DND-41 (cell line): ENCODE results near the gene CLDN2.

Source experiments
- ATAC-seq: fragments of 200-7000 bp; cut with Tn5 transposase; 3 replicates; pipeline ENCODE4 v1.9.1; 2021; ENCODE audit warnings: low read depth; ENCODE audit not compliant: insufficient read depth
- DNase-seq: peaks from one replicate; pipeline ENCODE4 v3.0.0-alpha.2; 2020
- H2AFZ ChIP-seq: 2 replicates; pipeline ENCODE4 v1.6.0; 2012; ENCODE audit warnings: low read depth, low read length
- H3K27ac ChIP-seq: 2 replicates; pipeline ENCODE4 v1.5.1; 2012; ENCODE audit warnings: low read length, inconsistent platforms
- H3K27me3 ChIP-seq: fragments of 200-600 bp; sonication (generic); 2 replicates; pipeline ENCODE4 v1.6.0; 2012; ENCODE audit warnings: low read length, mild to moderate bottlenecking, inconsistent platforms; ENCODE audit not compliant: insufficient read depth, poor library complexity
- H3K36me3 ChIP-seq: 2 replicates; pipeline ENCODE4 v1.5.1; 2012; ENCODE audit warnings: low read length, inconsistent platforms; ENCODE audit not compliant: insufficient read depth
- H3K4me1 ChIP-seq: 2 replicates; pipeline ENCODE4 v1.5.1; 2012; ENCODE audit warnings: mild to moderate bottlenecking, low read length; ENCODE audit not compliant: insufficient read depth
- H3K4me2 ChIP-seq: 2 replicates; pipeline ENCODE4 v1.6.0; 2012; ENCODE audit warnings: mild to moderate bottlenecking, moderate library complexity, low read length, inconsistent platforms; ENCODE audit not compliant: insufficient read depth
- H3K4me3 ChIP-seq, 2 experiments: fragments of 200-600 bp in 1 of 2; shearing (Covaris generic) in 1 of 2; 2 replicates each; pipeline ENCODE4 v1.5.1; 2012 to 2016; ENCODE audit warnings: inconsistent platforms in 2 of 2, low read length in 2 of 2, mild to moderate bottlenecking in 2 of 2, low read depth in 1 of 2, moderate library complexity in 1 of 2
- H3K79me2 ChIP-seq: 2 replicates; pipeline ENCODE4 v1.6.0; 2012; ENCODE audit warnings: low read length, inconsistent platforms; ENCODE audit not compliant: insufficient read depth
- H3K9ac ChIP-seq: 2 replicates; pipeline ENCODE4 v1.6.0; 2012; ENCODE audit warnings: low read depth, mild to moderate bottlenecking, inconsistent platforms, low read length, moderate library complexity
- H3K9me3 ChIP-seq: 2 replicates; pipeline ENCODE4 v1.5.1; 2012; ENCODE audit warnings: low read length, moderate library complexity, mild to moderate bottlenecking, inconsistent platforms; ENCODE audit not compliant: insufficient read depth, severe bottlenecking
- H4K20me1 ChIP-seq: 2 replicates; pipeline ENCODE4 v1.6.0; 2012; ENCODE audit warnings: low read length; ENCODE audit not compliant: insufficient read depth
- CTCF ChIP-seq: IDR thresholded peaks from 2 replicates; pipeline ENCODE4 v1.5.1; 2012; ENCODE audit warnings: borderline replicate concordance, low read length, moderate library complexity, mild to moderate bottlenecking; ENCODE audit not compliant: poor library complexity, severe bottlenecking; ENCODE audit errors: extremely low read depth
- EZH2 ChIP-seq: IDR thresholded peaks from 3 replicates; pipeline ENCODE4 v1.6.1; 2012; ENCODE audit warnings: borderline replicate concordance, low read depth, mild to moderate bottlenecking, moderate library complexity, low read length, inconsistent platforms; ENCODE audit not compliant: severe bottlenecking

The CLDN2 gene

GRCh38 chrX:106889468-106889867, 30.7 kb upstream of the CLDN2 start:
- H3K9ac ChIP-seq: no peak overlapping the region
- no peaks in the 10 kb centered on the region for H3K4me1 ChIP-seq
- no peaks in the 10 kb centered on the region for H3K9me3 ChIP-seq
- H3K79me2 ChIP-seq: no peaks in the 10 kb centered on the region
- H3K4me3 ChIP-seq: no peak overlapping the region
- DNase-seq (no peak), ATAC-seq (no peak)
- no peak overlapping the region for H3K27ac ChIP-seq
- H3K27me3 ChIP-seq: no peaks in the 10 kb centered on the region
- H3K36me3 ChIP-seq: no peaks in the 10 kb centered on the region
- H4K20me1 ChIP-seq: no peaks in the 10 kb centered on the region
- no peak for TF ChIP-seq EZH2
- TF ChIP-seq CTCF: no peak
- no peak overlapping the region for H2AFZ ChIP-seq
- H3K4me2 ChIP-seq: no peak overlapping the region

DNA sequence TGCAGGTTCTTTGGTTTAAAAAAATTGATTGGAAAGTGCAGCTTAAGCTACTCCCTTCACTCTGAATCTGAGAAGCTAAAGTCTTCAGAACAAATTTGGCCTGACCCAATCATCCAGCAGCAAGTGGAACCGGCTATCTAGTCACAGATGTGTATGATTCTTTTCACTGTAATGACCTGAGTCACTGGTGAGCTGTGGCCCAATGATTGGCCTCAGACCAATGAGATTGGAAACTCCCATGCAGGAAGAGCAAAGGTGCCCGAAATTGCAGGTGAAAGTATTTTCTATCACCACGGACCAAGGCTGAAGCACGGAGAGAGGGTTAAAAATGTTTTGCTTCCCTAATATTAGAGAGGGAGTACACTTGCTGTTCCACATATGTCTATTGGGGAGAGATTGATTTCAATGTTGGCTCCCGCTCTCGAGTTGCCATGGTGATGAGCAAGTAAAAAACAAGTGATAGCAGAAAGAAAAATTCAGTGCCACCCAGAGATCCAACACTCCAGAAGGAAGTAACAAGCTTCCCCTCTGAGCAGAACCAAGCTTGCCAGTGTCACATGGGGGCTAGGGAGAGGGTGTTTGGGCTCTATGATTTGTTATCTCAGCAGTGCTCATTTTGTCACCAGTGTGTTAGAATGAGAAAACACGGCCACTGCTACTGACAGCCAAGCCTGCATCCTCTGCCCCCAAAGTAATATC, 28.3 kb upstream of the CLDN2 start:
- DNase-seq (no peak), ATAC-seq (no peak)
- TF ChIP-seq EZH2: no peak
- no peak for TF ChIP-seq CTCF
- H3K9me3 ChIP-seq: no peaks in the 10 kb centered on the region
- H3K79me2 ChIP-seq: no peaks in the 10 kb centered on the region
- H3K4me3 ChIP-seq: no peak overlapping the region
- no peak overlapping the region for H2AFZ ChIP-seq
- no peaks in the 10 kb centered on the region for H3K27me3 ChIP-seq
- H4K20me1 ChIP-seq: no peaks in the 10 kb centered on the region
- no peaks in the 10 kb centered on the region for H3K36me3 ChIP-seq
- no peak overlapping the region for H3K9ac ChIP-seq
- H3K4me2 ChIP-seq: no peak overlapping the region
- no peak overlapping the region for H3K27ac ChIP-seq
- no peaks in the 10 kb centered on the region for H3K4me1 ChIP-seq

- TF ChIP-seq CTCF (peak; percentile 75), EZH2 (no peak)
- Histone ChIP-seq H3K79me2 (no peaks in the 10 kb centered on the region), H3K9me3 (no peaks in the 10 kb centered on the region), H3K36me3 (no peaks in the 10 kb centered on the region), H3K4me2 (no peak overlapping the region), H3K9ac (no peak overlapping the region), H4K20me1 (no peaks in the 10 kb centered on the region), H3K27ac (no peak overlapping the region), H2AFZ (no peak overlapping the region), H3K27me3 (no peaks in the 10 kb centered on the region), H3K4me3 (no peak overlapping the region), H3K4me1 (no peaks in the 10 kb centered on the region)
- DNase-seq: peak; percentile 45
- peak; percentile 76; the same call in 2 of the 3 replicates for ATAC-seq
Measured at GRCh38 chrX:106894392-106894909, 25.8 kb upstream of the CLDN2 start.
